Effector memory CD8-positive, alpha-beta T cell (primary cell): ENCODE measurements around the gene AK2.
"Not testable (repeated sequence)": the region's sequence is repeated elsewhere in the genome, so short reads cannot be mapped to it uniquely, and the experiment has no call there.

Experiments
- ATAC-seq: fragments of 150-1000 bp; cut with Tn5 transposase; replicated peaks from 2 replicates; pipeline ENCODE4 v1.10.0; 2021; ENCODE audit warnings: mild to moderate bottlenecking, moderate library complexity
- DNase-seq, 3 experiments: peaks; one replicate each; pipeline ENCODE4 v3.0.0; 2021
- H3K27ac Mint-ChIP-seq, 2 donors: one replicate each; pipeline ENCODE4 v1.8.0; 2022; ENCODE audit warnings: mild to moderate bottlenecking in 2 of 2, mixed read lengths in 2 of 2, moderate library complexity in 2 of 2
- H3K27me3 Mint-ChIP-seq, 2 donors: one replicate each; pipeline ENCODE4 v1.8.0; 2022; ENCODE audit warnings: mixed read lengths in 2 of 2
- H3K36me3 Mint-ChIP-seq: one replicate; pipeline ENCODE4 v1.8.0; 2022; ENCODE audit warnings: mild to moderate bottlenecking, moderate library complexity, mixed read lengths; ENCODE audit not compliant: insufficient read depth
- H3K4me1 Mint-ChIP-seq, 2 donors: one replicate each; pipeline ENCODE4 v1.8.0; 2022; ENCODE audit warnings: low read depth in 2 of 2, mixed read lengths in 2 of 2
- H3K4me3 Mint-ChIP-seq, 2 donors: one replicate each; pipeline ENCODE4 v1.8.0; 2022; ENCODE audit warnings: mild to moderate bottlenecking in 2 of 2, mixed read lengths in 2 of 2, moderate library complexity in 2 of 2
- H3K9me3 Mint-ChIP-seq, 2 donors: one replicate each; pipeline ENCODE4 v1.8.0; 2022; ENCODE audit warnings: mixed read lengths in 2 of 2

Gene AK2

DNA sequence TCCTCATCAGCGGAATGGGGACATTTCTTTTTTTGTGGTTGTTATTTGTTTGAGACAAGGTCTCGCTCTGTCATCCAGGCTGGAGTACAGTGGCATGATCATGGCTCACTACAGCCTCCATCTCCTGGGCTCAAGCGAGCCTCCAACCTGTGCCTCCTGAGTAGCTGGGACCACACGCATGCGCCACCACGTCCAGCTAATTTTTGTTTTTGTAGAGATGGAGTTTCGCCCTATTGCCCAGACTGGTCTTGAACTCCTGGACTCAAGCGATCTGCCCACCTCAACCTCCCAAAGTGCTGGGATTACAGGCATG, 43.4 kb downstream of the AK2 start:
- H3K36me3 Mint-ChIP-seq, ATAC-seq, DNase-seq, H3K4me3 Mint-ChIP-seq, H3K27me3 Mint-ChIP-seq, H3K9me3 Mint-ChIP-seq: not testable (repeated sequence)
- H3K27ac Mint-ChIP-seq, result peak overlapping the region in 1 of 2 donors; percentile 85
- peaks cover 12 to 37% of the 10 kb centered on the region in 2 donors for H3K4me1 Mint-ChIP-seq

DNA sequence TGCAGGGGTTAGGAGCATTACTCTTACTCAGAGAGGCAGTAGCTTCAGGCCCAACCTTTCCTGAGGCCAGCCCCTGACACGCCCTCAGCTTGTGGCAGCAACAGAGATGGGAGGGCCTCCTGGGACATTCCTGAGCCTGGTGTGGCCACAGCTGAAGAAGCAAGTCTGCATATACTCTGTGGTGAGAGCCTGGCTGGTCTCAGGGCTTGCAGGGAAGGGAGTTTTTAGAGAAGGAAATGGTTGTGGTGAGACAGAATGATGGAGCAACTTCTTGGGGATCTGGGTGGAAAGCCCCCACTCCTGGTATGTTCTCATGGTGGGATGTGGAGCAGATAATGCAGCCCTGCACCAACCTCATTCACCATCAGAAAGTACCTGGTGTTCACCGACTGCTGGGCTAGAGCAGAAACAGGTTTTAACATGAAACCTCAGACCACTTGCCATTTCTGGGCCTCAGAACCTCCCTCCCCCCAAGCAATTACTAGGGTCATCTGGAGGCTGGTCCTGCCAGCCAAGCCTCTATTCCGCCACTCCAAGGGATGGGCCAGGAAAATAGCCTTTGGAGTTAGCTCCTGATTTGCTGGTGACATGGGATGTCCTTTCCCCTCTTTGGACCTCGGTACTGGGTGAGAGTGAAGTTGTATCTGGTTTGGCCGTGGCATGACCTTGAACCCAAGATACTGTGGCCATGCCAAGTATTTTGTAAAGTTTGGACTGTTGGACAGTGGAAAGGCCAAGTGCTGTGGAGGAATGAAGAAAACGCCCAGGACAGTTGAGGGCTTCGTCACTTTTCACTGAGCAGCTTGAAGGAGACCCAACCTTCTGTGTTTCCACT, 44.0 kb downstream of the AK2 start:
- H3K9me3 Mint-ChIP-seq, result no peaks in the 10 kb centered on the region
- no peak overlapping the region for H3K4me3 Mint-ChIP-seq
- ATAC-seq (peak; percentile 90), DNase-seq (peak in 2 of 3 experiments; percentile 34 to 48)
- no peaks in the 10 kb centered on the region for H3K36me3 Mint-ChIP-seq
- peaks cover 12 to 31% of the 10 kb centered on the region in 2 donors for H3K4me1 Mint-ChIP-seq
- no peaks in the 10 kb centered on the region for H3K27me3 Mint-ChIP-seq
- H3K27ac Mint-ChIP-seq, result peak overlapping the region in 1 of 2 donors; percentile 85

DNA sequence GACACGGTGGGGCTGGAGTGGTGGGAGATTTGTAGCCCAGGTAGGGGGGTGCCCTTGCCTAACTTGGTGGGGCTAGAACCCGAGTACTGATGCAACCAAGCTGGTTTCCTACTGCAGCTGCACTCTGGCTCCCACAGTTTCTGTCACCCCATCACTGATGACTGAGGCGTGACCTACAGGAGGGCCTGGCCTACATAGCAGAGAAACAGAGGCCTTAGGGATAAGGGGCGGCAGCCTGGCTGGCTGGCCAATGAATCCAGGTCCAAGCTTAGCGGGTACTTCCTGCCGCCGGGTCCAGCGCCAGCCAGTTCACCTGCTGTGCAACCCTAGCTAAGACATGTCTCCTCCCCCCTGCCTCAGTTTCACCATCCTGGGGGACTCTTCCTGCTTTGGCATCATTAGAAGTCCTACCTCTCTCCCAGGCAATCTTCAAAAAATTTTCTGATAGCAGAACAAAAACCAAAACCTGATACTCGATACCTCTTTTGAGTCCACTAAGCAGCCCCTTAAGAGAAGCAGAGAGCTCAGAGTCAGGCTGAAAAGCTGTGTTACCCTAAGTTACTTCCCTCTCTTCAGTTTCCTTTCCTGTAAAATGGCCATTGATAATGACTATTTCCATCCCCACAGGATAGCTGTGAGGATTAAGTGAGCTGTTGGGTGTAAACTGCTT, 44.7 kb downstream of the AK2 start:
- no peak for DNase-seq
- Mint-ChIP-seq H3K36me3 (no peaks in the 10 kb centered on the region), H3K27ac (peak overlapping the region in 1 of 2 donors; percentile 85), H3K4me1 (peaks cover 12 to 24% of the 10 kb centered on the region in 2 donors), H3K9me3 (no peaks in the 10 kb centered on the region), H3K27me3 (no peaks in the 10 kb centered on the region), H3K4me3 (no peak overlapping the region)
- no peak for ATAC-seq

DNA sequence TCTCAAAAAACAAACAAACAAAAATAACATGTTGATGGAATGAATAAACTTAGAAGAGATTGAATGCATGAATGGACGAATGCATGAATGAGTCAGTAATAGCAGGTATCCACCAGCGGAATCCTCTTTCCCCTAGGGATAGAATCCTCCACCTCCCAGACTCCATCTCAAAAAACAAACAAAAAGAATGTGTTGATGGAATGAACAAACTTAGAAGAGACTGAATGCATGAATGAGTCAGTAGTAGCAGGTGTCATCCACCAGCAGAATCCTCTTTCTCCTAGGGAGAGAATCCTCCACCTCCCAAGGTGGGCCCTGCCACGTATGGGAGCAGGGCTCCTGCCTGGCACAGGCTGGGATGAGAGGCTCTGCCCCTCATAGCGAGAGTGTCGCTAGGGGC, 45.3 kb downstream of the AK2 start:
- peaks cover 12 to 24% of the 10 kb centered on the region in 2 donors for H3K4me1 Mint-ChIP-seq
- ATAC-seq (no peak), DNase-seq (no peak)
- H3K27ac Mint-ChIP-seq, result no peak overlapping the region
- no peaks in the 10 kb centered on the region for H3K9me3 Mint-ChIP-seq
- no peaks in the 10 kb centered on the region for H3K27me3 Mint-ChIP-seq
- H3K4me3 Mint-ChIP-seq, result no peak overlapping the region
- no peaks in the 10 kb centered on the region for H3K36me3 Mint-ChIP-seq

DNA sequence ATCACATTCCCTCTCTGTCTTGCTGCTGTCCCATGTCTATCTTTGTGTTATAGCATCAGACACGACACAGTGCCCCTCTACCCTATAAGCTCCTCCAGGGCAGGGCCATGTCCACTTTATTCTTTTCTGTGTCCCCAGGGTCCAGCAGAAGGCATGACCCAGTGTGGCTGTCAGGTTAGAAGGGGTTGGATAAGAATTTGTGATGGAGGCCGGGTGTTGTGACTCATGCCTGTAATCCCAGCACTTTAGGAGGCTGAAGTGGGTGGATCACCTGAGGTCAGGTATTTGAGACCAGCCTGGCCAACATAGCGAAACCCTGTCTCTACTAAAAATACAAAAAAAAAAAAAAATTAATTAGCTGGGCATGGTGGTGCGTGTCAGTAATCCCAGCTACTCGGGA, 45.8 kb downstream of the AK2 start:
- no peak for DNase-seq

DNA sequence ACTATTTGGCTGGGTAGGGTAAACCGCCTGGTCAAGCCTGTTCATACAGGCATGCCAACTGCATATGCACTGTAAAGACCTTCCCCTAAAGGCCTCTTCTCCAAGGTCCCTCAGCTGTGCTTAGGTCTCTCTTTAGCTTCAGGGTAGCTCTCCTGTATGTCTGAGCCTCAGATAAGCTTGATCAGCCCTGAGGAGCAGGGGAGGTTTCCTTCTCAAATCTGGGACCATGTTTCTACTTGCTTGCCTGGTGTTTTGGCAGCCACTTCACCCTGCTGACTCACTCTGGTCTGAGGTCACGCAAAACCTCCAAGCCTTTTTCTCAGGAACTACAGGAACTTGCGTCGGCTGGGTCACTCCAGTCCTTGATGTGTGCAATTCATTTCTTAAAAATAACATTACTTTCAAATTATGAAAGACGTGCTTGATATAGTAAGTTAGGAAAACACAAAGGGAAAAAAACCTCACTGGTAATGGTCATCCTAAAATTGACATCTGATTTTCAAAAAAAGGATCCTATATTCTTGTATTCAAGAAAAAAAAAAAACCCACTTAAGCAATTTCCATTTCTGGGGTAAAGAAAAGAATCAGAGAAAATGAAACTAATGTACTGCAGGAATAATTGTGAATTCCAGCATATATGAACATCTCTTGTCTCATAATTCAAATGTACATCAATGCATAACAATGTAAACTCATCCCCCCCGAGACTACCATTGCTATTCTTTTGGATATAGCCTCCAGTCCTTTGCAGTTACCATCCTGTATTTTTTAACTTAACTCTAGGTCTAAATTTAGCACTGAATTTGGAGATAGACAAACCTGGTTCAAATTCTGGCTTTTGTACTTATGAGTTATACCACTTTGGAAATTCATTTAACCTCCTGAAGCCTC, 47.3 kb downstream of the AK2 start:
- no peak for DNase-seq

More for the DNA sequence above, 45.8 kb downstream of the AK2 start:
- no peak for ATAC-seq
- H3K9me3 Mint-ChIP-seq, result no peaks in the 10 kb centered on the region
- peaks cover 12 to 24% of the 10 kb centered on the region in 2 donors for H3K4me1 Mint-ChIP-seq
- no peaks in the 10 kb centered on the region for H3K27me3 Mint-ChIP-seq
- no peak overlapping the region for H3K27ac Mint-ChIP-seq
- H3K36me3 Mint-ChIP-seq, result no peaks in the 10 kb centered on the region
- H3K4me3 Mint-ChIP-seq, result no peak overlapping the region

DNA sequence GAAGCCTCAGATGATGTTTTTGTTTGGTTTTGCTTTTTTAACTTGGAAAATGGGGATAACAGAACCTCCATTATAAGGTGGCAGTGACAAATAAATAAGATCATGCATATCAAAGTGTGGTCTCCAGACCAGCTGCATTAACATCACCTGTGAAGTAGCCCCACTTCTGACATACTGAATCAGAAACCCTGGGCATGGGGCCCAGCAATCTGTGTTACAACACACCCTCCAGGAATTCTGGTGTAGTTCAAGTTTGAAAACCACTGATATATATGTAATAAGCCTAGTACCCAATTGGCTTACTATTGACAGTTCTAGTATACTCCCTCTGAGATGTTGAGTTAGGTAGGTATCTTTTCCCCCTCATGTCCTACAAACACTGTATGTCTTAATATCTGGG, 48.0 kb downstream of the AK2 start:
- Mint-ChIP-seq H3K9me3 (no peaks in the 10 kb centered on the region), H3K4me1 (peaks cover 12 to 32% of the 10 kb centered on the region in 2 donors), H3K4me3 (no peak overlapping the region), H3K27me3 (no peaks in the 10 kb centered on the region), H3K36me3 (no peaks in the 10 kb centered on the region), H3K27ac (no peak overlapping the region)
- ATAC-seq (no peak), DNase-seq (no peak)

More for the DNA sequence above, 47.3 kb downstream of the AK2 start:
- peak overlapping the region in 1 of 2 donors; percentile 59 for H3K4me3 Mint-ChIP-seq
- H3K36me3 Mint-ChIP-seq, result no peaks in the 10 kb centered on the region
- no peak overlapping the region for H3K27ac Mint-ChIP-seq
- no peaks in the 10 kb centered on the region for H3K27me3 Mint-ChIP-seq
- no peak for ATAC-seq
- H3K9me3 Mint-ChIP-seq, result no peaks in the 10 kb centered on the region
- H3K4me1 Mint-ChIP-seq, result peaks cover 12 to 27% of the 10 kb centered on the region in 2 donors

DNA sequence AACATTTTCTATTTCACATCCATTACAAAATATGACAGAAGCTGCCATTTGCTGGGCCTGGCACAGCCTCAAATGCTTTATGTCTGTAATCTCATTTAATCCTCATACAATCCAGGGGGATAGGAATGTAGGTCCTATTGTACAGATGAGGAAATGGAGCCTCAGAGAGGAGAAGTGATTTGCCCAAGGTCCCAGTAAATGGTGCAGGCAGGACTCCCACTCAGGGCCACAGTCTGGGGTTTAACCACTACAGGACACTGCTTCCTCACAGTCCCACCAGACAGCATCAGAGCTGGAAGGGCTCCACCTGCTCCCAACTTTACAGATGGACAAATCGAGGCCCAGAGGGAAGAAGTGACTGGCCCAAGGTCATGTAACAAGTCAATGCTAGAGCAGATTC, 51.5 kb downstream of the AK2 start:
- ATAC-seq, result no peak
- H3K36me3 Mint-ChIP-seq, result peaks cover 4% of the 10 kb centered on the region
- peaks cover 25 to 31% of the 10 kb centered on the region in 2 donors for H3K4me1 Mint-ChIP-seq
- peak overlapping the region in 1 of 2 donors; percentile 95 for H3K27ac Mint-ChIP-seq
- no peak overlapping the region for H3K4me3 Mint-ChIP-seq
- no peaks in the 10 kb centered on the region for H3K27me3 Mint-ChIP-seq
- no peaks in the 10 kb centered on the region for H3K9me3 Mint-ChIP-seq
- DNase-seq, result no peak

DNA sequence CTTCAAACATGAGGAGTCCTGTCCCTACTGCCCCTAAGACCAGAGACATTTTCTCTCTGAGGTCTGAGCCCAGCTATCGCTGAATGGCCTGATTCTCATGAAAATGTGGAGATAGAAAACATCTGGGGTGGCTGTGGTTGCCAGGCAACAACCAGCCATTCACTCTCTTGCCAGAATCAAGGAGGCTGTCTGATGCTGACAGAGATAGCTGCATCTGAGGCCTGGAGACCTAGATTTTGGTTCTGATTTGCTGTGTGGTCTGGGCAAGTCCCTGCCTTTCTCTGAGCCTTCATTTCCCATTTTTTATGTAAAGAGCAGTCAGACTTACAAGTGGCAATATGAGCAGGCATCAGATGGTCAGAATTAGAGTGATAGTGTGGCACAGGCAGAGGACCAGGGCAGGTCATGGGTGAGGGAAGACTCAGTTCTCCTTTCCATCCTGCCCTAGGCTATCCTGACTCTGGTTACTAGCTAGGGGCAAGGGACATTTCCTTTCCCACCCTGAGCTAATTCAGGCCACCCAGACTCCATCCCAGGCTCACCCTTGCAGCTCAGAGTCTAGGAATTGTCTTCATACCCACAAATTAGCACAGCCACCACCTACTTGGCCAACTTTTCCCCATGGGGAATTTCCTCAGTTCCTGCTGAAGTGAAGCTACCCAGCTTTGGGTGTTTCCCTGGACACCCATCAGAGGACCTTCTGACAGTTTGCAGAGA, 52.1 kb downstream of the AK2 start:
- no peaks in the 10 kb centered on the region for H3K27me3 Mint-ChIP-seq
- peaks cover 25 to 30% of the 10 kb centered on the region in 2 donors for H3K4me1 Mint-ChIP-seq
- ATAC-seq (peak; percentile 80), DNase-seq (peak in 2 of 3 experiments; percentile 49 to 56)
- no peaks in the 10 kb centered on the region for H3K9me3 Mint-ChIP-seq
- H3K27ac Mint-ChIP-seq, result peak overlapping the region in 1 of 2 donors; percentile 95
- peak overlapping the region in 1 of 2 donors; percentile 48 for H3K4me3 Mint-ChIP-seq
- peaks cover 4% of the 10 kb centered on the region for H3K36me3 Mint-ChIP-seq

DNA sequence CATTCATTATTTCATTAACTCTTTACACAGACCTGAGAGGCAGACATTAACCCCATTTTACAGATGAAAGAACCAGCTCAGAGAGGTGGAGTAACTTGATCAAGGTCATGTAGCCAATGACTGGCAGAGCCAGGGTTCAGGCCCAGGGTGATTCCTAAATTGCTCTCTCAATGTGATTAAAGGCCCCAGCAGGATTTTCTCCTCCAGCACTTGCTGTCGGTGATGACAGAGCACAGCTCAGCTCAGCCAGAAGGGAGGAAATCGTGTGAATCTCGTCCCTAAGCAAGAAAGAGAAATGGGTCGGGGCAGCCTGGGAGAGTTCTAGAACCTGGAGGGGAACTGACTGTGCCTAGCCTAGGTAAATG, 52.6 kb downstream of the AK2 start:
- H3K36me3 Mint-ChIP-seq, result peaks cover 4% of the 10 kb centered on the region
- ATAC-seq (peak; percentile 8), DNase-seq (no peak)
- H3K4me1 Mint-ChIP-seq, result peaks cover 22 to 25% of the 10 kb centered on the region in 2 donors
- H3K27me3 Mint-ChIP-seq, result no peaks in the 10 kb centered on the region
- H3K4me3 Mint-ChIP-seq, result peak overlapping the region in 1 of 2 donors; percentile 48
- peak overlapping the region in 1 of 2 donors; percentile 95 for H3K27ac Mint-ChIP-seq
- H3K9me3 Mint-ChIP-seq, result no peaks in the 10 kb centered on the region

DNA sequence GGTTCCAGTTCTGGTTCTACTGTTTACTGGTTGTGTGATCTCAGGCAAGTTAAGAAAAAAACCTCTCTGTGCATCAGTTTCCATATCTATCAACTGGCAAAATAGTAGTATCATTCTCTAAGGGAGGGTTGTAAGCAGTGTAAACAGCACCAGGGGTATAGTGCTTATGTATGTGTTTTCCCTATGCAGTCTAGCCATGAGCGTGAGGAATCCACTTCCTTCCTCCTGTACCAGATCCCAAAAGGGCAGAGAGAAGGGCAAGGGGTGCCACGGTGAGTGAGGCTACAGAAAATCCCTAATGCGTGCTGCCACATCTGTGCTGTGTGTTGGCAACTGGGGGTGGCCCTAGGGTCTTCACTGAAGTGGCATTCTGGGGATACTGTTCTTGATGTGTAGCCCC, 53.7 kb downstream of the AK2 start:
- Mint-ChIP-seq H3K9me3 (no peaks in the 10 kb centered on the region), H3K27me3 (no peaks in the 10 kb centered on the region), H3K36me3 (peaks cover 4% of the 10 kb centered on the region), H3K4me1 (peaks cover 19 to 22% of the 10 kb centered on the region in 2 donors), H3K27ac (peak overlapping the region; percentile 38 to 76), H3K4me3 (no peak overlapping the region)
- DNase-seq, result no peak
- no peak for ATAC-seq

DNA sequence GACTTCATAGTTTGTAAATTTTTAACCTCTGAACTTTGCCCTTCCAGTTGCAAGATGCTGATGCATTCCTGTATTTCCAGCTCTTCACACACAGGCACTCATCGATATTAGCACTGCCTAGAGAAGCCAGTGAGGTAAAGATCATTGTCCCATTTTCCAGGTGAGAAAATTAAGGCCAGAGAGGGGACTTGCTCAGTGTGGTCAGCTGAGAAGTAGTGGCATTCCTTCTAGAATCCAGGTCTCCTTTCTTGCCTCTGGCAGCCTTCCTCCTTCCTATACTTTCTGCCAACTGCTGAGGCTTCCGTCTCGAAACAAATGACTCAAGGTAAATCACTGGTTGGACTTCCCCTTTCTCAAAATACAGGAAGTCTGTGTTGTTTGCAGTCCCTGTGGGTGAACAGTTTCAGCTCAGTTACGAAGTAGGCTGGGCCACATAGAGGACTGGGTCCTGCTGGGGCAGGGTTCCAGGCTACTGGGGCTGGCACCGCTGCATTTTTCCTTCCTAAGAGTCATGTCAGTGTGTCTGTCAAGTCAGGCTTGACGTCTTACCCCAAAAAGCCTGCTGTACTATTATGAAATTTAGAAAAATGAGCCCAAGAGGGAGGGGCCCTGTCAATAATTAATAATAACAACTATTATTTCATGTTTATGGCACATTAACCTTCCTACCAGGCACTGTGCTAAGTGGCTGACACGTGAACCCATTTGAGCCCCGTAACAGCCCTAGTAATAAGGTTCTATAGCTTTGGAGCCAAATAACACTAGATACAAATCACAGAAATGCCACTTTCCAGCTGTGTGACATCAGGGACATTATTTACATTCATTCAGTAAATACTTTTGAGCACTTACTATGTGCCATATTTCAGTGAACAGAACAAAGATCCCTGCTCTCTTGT, 55.4 kb downstream of the AK2 start:
- Mint-ChIP-seq H3K27ac (peak overlapping the region; percentile 96 to 97), H3K4me3 (peak overlapping the region; percentile 76 to 80), H3K9me3 (no peaks in the 10 kb centered on the region), H3K4me1 (peaks cover 19 to 22% of the 10 kb centered on the region in 2 donors), H3K36me3 (peaks cover 4% of the 10 kb centered on the region), H3K27me3 (no peaks in the 10 kb centered on the region)
- DNase-seq (peak; percentile 55 to 57 (median 56)), ATAC-seq (peak; percentile 84)
